Activated CD4-positive, alpha-beta T cell treated with anti-CD3 and anti-CD28 coated beads, Interleukin-2, amount 50 U/mL, for 48 hours (primary cell): ENCODE measurements around the gene BHLHA15.

ENCODE experiments used
- DNase-seq, 2 experiments: peaks; one replicate each; pipeline ENCODE4 v3.0.0-alpha.2; 2020

Gene BHLHA15

DNA sequence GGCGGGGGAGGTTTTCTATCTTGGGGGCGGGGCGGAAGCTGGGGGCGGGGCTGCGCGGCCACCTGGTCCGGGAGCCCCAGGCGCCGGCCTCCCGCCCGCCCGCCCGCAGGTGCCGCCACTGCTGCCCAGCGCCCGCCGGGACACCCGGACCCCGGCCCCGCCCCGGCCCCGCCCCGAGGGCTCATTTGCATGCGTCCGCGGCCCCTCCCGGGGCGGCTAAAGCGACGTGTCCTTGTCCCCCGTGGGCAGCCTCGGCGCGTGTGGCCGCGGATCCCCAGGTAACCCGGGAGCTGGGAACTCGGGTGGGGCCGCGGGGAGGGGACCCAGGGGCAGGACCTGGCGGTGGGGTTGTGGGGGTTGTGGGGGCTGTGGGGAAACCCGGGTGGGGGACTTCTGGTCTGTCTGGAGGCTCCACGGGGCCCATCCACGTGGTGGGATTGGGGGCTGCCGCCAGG is at the start of gene BHLHA15:
TSS of gene BHLHA15 (plus strand) at position 219 of the 455 bp plus-strand sequence. CDS start 871 bp downstream, outside the sequence.
- peak; percentile 33 to 43 for DNase-seq

DNA sequence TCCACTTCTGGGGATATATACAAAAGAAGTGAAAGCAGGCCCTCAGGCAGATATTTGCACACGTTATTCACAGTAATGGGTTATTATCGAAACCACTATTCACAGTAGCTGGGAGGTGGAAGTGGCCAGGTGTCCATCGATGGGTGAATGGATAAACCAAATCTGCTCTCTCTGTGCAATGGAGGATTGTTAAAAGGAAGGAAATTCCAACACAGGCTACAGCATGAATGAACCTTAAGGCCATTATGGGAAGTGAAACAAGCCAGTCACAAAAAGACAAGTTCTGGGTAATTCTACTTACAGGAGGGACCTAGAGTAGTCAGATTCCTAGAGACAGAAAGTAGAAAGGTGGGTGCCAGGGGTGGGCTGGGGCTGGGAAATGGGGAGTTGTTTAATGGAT is 48.5 kb upstream of the BHLHA15 start:
- DNase-seq, result no peak

DNA sequence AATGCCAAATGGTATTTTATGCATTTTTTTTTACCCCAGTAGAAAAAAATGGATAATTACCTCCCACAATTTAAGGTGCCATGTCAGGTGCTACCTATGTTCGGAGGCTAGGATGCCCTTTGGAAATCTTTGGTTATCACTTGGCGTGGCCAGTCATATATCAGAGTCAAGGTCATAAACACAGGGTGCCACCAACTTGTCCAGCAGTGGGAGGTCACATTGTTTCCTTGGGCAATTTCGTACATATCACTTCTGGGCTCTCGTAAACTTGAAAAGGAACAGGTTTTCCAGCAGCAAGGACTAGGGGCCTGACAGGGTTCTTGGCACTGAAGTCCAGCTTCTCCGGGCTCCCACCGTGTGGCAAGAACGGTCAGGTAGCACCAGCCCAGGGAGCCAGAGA is 48.0 kb upstream of the BHLHA15 start:
- no peak for DNase-seq

DNA sequence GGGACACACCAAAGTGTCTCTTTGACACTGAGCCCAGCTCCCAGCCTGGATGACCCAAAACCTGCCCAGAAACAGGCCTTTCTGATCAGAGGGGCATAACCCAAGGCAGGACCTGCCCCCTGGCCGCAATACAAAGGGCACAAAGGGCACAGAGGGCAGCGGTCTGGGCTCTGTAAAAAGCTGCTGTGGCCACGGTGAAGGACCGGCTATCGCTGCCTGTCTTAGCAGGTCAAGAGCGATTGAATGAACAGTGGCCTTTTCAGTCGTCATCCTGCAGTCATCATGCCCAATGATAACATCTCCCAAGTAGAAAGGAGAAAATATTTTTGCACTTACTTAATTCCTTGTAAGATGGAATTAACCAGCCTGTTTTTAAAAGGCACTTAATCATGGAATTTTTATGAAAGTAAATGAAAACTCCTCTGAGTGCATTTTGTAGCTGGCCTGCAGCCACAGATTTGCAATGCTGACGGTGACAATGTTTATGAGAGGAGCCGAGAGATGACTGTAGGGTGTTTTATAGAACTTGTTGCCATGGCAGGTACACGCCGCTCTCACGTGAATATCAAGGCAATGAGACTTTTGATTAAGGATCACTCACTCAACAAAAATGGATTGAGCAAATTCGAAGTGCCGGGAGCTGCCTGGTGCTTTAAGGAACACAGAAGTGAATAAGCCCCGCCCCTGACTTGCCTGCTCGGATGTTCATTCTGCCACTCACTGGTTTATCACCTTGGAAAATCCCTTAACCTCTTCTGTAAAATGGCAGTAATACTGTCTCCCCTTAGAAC is 47.3 kb upstream of the BHLHA15 start:
- no peak for DNase-seq

DNA sequence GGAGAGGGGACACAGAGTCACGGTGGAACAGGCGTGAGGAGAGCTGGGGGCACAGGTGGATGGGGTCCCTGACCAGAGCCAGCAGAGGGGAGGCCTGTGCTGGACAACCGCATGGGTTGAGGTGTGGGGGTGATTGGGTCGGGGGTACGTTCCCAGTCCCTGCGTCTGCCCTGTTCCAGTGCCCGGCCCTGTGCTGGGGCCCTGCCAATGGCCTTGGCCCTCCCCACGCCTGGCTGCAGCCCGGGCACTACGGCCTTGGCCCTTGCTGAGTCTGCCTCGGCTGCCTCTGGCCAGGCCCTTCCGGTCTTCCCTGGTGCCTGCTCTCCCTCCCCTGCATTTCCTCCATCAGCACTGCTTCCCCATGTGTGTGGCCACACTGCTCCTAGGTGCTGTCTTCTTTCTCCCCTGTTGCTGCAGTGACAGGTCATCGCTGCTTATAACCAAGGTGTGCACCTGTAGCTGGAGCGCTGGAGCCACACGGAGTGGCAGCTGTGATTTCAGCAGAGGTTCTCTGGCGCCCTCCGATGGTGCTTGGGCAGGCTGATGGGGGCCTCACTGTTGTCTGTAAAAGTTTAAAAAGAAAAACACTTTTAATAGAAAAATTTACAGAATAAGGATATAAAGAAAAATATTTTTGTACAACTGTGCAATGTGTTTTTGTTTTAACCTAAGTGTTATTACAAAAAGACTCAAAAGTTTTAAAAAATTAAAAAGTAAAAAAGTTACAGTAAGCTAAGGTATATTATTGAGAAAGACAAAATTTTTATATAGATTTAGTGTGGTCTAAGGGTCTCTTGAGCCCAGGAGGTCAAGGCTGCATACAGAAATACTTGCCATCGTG is 45.2 kb upstream of the BHLHA15 start:
- peak; percentile 63 to 67 for DNase-seq

DNA sequence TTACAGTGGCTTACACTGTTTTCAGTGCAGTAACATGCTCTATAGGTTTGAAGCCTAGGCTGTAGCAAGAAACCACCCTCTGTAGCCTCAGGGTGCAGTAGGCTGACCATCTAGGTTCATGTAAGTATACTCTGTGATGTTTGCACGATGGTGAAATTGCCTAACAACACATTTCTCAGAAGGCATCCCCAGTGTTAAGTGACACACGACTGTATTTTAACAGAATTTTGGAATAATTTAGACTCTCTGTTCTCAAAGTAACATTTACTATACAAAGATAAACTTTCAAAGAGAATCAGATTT is 44.6 kb upstream of the BHLHA15 start:
- no peak for DNase-seq

DNA sequence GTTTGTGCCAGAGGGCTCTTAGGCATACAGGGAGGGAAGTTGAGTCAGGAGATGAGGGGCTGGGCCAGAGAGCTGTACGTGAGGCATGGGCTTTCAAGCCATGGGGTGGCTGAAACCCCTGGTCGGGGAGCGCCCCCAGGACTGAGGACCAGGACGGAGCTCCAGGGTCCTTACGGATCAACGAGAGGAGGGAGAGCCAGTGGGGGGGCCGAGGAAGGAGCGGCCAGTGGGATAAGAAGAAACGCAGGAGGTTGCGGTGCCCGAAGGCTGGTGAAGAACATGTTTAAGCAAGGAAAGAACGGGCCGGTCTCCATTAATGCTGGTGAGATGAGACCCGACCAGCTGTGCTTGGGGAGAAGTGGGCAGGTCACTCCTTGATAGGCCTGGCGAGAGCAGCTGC is 43.6 kb upstream of the BHLHA15 start:
- no peak for DNase-seq

DNA sequence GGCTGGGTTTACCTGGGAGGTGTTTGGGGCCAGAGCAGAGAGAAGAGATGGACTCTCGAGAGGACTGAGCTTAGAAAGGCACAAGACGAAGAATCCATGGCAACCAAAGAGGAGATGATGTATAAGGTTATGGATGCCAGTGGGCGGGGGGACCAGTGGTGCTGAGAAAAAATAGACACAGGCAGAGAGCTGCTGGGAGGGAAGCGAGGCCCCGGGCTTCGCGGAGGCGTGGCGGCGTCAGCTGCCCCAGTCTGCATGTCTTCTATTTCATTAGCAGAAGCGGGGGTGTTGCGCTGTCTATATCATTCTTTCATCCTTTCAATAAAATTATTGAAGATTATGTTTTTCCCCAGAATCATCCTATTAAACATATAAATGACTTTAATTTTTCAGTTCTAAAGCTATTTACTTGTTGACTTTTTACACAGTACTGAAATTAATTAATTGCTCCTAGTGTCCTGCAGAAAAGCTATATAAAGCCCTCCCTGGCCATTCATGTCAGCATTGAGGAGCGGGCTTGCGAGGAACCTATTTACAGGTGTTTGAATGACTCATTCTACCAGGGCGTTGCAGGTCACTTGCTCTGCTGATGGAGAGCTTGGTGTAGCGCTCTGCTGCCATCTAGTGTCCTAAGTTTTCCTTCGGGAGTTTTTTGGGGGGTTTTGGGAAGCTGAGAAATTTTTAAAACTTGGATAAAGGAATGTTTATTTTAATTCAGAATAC is 42.9 kb upstream of the BHLHA15 start:
- peak; percentile 61 to 67 for DNase-seq

DNA sequence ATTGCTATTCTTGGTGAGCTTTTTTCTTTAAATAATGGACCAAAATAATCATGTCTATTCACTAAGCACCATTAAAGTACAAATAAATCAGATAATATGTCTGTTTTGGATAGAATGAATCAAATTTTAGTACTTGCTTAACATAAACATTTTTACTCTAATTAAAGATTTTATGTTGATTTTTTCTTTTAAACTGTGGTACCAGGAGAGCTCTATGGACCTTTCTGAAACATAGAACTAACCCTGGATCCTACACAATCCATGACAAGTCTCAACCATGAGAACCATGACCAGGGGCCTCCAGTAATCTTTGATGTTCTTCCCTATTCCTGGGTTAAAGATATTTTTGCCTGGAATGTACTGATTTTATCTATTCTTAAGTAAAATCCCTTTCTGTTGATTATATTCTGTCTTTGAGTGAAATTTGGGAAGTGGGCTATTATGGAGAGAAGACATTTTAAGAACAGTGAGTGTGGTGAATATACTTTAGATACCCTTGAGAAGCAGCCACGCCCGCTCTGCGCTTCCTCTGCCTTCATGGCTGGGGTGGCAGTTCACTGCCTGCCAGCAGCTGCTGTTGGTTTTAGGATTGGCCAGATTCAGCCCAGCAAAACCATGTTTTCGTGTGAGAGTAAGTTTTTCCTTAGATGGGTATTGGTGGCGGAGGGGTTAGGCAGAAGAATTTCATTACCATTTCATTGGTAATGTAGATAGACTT is 42.2 kb upstream of the BHLHA15 start:
- no peak for DNase-seq

DNA sequence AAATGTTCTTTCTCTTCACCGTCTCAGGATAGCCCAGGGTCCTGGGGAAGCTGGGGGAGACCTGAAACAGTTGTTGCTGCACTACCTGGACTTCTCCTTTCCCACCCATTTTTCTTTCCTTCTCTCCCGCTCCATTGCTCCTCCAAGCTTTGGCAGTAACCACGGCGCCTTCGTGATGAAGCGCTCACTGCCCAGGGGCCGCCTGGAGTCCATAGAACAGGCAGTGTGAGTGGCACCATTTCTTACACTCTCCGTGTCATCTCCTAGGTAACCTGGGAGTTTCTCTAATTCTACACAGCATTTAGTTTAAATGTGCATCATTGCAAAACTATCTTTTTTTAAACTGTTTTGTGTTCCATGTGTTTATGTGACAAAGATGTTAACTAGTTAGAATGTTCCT is 40.3 kb upstream of the BHLHA15 start:
- no peak for DNase-seq

DNA sequence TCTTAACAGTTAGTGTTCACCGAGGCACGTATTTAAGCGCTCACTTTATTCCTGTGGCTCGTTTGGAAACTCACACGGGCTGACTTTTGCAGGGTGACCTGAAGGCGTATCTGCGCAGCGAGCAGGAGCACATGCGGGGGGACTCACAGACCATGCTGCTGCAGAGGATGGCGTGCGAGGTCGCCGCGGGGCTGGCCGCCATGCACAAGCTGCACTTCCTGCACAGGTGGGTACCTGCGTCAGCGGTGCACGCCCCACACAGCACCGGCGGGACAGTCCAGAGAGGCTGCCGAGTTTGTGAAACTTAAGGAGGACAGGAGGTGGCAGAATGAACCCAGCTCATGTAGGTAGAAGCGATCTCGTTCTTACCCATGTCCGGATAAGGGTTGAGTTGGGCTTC is 39.8 kb upstream of the BHLHA15 start:
- no peak for DNase-seq

DNA sequence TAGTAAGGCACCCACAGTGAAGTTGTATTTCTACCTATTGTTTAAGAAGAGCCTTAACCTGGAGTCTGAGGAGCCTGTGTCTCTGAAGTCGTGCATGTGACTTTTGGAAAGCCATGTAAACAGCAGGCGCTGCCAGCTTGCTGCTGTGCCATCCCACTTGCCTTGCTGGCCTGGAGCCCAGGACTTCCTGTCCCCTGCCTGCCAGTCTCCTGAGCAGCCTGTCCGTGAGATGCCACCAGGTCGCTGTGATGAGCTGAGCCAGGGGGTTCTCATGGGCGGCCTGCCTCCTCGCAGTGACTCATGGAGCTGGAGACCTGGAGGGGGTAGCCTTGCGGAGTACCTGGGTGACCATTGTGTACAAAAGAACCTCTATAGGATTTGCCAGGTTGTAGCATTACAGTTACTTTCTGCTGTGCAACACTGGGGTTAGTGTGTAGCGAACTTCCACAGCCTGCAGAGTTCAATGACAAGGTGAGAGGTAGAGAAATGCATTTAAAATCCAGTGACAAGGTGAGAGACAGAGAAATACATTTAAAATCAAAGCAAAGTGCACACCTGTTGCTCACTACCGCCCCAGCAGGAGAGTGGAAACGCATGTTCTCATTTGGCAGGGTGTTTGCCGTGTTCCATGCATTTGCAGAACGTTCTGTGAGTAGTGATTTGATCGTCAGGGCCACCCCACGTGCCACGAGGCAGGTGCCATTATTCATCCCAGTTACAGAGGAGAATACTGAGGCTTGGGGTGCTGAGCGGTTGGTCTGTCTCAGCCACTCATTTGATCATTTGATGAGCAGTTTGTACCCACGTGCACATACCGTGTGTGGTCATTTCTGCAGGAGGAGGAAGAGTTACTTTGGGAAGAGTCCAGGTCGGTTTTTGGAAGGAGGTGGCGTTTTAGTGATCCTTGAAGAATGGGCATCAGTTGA is 36.6 kb upstream of the BHLHA15 start:
- no peak for DNase-seq

DNA sequence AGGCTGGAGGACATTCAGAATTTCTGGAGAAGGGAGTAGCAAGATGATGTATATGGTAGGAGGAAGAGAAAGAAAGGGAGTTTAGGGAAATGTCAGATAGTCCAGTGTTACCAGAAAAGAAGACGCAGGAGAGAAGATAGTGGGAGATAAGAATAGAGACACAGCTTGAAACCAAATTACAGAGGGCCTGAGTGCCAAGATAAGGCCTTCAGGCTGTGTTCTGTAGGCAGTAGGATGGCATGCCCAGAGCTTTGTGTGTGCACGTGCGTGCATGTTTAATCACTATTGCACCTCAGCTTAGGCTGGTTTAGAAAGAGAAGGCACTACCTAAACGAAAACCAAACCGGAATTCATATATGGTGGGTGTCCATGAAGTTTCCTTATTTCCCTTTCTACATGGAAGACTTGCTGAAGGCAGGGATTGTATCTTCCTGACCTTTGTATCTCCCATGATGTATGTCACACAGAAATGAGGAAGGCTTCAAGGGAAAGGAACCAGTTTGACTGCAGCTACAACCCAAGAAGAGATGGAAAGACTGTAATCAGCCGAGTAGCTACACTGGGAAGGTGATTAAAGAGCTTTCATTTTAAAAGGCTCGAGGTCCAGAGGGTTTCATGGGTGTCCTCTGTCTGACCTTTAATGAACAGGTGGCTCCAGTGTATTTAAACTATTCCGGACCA is 35.8 kb upstream of the BHLHA15 start:
- no peak for DNase-seq

DNA sequence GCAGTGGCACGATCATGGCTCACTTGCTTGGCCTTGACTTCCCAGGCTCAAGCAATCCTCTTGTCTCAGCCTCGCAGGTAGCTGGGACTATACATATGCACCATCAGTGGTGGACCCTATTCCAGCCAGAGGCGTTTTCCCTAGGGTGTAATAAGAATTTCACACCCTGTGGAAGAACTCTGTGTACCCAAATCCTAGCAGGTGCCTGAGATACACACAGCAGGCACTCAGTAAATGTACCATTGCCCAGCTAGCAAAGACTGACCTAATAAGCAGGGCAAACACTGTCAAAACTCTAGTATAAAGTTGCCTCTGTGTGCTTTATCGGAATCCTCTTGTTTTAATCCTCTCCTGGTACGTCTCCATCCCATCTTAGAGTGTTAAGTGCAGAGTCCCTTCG is 33.7 kb upstream of the BHLHA15 start:
- no peak for DNase-seq

DNA sequence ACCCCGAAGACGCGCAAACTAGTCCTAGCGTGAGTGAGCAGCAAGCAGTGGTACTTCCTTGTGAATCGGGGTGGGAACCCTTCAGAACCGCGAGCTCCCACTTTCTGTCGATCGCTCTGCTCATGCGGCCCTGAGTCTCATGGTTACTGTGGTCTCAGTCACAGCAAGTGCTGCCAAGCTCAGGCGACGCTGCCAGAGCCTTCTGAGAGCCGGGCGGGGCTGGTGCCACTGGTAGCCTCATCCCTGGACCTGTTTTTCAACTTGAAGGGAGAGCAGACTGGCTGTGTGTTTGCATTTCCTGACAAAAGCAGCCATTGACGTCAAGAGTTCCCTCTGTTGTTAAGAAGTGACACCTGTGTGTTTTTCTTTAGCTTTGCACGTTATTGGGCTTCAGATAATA is 32.9 kb upstream of the BHLHA15 start:
- DNase-seq, result no peak

DNA sequence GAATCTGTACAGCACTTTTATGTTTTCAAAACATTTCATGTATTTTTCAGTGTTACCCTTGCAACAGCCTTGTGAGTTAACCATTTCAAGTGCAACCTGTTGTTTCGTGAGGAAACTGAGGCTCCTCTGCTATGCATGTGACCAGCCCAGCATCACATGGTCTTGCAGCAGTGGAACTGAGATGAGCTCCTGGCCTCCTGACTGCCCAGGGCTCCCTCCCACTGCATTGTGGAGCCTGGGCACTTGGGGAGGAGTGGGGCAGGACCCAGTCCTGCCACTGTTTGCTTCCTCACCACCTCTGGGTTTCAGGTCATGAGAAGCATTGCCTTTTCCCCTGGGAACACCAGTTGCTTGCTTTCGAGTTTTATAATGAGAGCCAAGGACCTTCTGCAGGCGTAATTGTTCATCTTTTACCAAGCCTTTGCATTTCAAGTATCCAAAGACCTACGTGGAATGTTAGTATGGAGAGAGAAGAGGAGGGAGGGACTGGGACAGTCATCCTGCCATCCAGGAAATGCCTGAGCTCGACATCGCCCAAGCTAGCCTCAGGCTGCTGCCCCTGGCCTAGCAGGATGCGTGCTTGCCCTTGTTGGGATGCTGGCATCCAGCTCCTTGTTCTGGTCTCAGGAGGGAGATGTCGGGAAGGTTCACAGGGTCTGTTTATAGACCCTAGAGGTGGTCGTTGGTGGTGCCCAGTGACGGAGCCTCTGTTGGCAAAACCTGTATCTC is 32.3 kb upstream of the BHLHA15 start:
- no peak for DNase-seq

DNA sequence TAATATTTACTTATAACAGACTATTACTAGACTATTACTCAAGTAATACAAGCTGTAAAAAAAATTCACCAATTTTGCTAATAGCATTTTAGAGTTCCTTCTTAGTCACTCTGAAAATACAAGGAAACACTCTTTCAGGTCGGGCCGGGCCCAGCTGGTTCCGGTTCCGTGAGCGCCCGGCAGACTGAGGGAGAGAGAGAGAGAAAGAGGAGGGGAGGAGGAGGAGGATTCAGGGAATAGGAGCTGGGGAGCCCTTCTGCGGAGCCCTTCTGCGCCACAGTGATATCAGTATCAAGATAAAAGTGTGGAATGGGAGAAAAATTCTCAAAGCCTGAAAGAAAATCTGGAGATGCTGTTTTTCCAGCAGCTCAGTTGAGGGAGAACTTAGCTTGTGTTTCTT is 30.5 kb upstream of the BHLHA15 start:
- no peak for DNase-seq

DNA sequence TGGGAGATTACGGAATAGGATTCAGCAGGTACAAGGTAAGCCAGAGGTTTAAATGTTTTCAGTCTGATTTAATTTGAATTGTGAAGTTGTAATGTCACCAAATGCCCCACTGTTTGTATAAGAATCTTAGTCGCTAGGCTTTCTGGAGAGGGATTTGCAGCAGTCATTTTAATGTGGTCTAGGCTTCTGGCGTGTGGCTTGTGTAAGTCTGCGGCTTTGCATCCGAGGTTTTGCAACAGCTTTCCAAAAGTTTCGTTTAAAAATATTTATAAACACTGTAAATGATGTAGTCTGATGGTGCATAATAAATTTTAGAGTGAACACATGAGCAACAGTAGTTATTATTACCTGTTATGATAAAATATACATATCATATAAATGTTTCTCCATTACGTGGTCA is 26.1 kb upstream of the BHLHA15 start:
- no peak for DNase-seq

DNA sequence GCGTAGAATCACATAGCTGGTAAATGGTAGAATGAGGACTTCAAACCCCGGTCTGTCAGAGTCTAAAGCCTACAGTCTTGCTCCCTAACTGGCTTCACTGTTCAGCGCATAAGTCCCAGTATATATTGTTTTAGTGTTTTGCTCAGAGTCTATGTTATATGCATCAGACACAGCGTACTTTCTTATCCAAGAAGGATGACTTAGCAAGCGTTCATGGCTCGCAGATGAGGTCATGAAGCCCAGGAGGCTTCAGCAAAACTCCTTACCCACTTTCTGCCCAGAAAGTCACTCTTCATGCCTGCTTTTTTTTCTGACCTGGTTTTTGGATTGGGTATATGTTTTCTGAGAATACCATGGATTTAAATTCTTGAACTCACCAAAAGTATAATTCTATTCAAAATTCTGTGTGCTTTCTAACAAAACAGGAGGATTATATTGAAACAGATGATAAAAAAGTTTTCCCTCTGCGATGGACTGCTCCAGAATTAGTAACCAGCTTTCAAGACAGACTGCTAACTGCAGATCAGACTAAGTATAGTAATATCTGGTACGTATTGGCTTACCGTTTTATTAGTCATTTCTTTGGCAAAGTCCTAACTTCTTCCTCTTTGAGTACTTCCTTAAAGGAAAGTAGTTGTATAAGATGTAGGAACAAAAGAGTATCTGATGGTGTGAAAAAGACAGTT is 24.6 kb upstream of the BHLHA15 start:
- no peak for DNase-seq

DNA sequence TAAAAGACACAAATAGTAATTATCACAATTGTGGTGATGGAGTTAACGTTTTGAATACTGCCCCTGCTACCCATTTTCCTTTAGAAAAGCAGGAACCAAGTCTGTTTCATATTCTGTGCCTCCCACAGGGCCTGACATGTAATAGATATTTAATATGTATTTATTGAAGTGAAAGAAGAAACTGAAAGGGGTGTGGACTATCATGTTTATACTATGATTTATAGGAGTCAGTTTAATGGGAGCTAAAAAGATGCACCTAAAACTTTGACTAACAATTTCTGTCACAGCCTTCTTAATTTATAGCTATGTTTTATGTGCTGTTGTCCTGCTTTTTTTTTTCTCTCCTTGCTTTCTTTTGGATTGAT is 24.1 kb upstream of the BHLHA15 start:
- no peak for DNase-seq
